B cell (primary cell): ENCODE results near the gene ZIC3. TPM values are rescaled to one million over a fixed set of nuclear protein-coding genes. Genes with fewer than 3 reads are reported as not detected.

ENCODE experiments used
- ATAC-seq: fragments of 200-7000 bp; cut with Tn5 transposase; one replicate; pipeline ENCODE4 v1.10.0; 2021; ENCODE audit warnings: low read depth, mild to moderate bottlenecking, moderate number of reproducible peaks, moderate library complexity
- CTCF ChIA-PET: fragments of 350-600 bp; sonication (Branson Sonifier 250); formaldehyde crosslinking; loops from one replicate; lab custom pipeline; 2021; ENCODE audit warnings: antibody characterized with exemption, inconsistent platforms; lab: Charles Lee
- POLR2A ChIA-PET: fragments of 350-600 bp; sonication (Branson Sonifier 250); formaldehyde crosslinking; loops from one replicate; lab custom pipeline; 2021; ENCODE audit warnings: antibody characterized with exemption; lab: Charles Lee
- DNase-seq: peaks from one replicate; pipeline ENCODE4 v3.0.0; 2013
- H2AFZ ChIP-seq: 2 replicates; pipeline ENCODE4 v1.6.1; 2012; ENCODE audit warnings: mild to moderate bottlenecking, low read depth, low read length; ENCODE audit not compliant: insufficient read depth, poor library complexity, severe bottlenecking
- H3K27ac ChIP-seq, 2 donors: 1 replicate in 1 of 2; 2 replicates in 1 of 2; pipeline ENCODE4 v1.5.1; 2012 to 2013; ENCODE audit warnings: low read length in 2 of 2, mild to moderate bottlenecking in 2 of 2, moderate library complexity in 1 of 2
- H3K27me3 ChIP-seq, 4 experiments: fragments of 200-600 bp in 1 of 4; sonication (generic) in 1 of 4; replicated peaks in 1 of 4; 1 replicate in 2 of 4; 2 replicates in 2 of 4; pipeline versions ENCODE4 v1.6.1 to v1.7.0; 2013 to 2016; ENCODE audit warnings: low read length in 3 of 4, mild to moderate bottlenecking in 2 of 4, mixed read lengths in 1 of 4, moderate library complexity in 1 of 4; ENCODE audit not compliant: insufficient read depth in 4 of 4, control insufficient read depth in 3 of 4; ENCODE audit errors: control extremely low read depth in 1 of 4
- H3K36me3 ChIP-seq, 2 experiments: replicated peaks in 1 of 2; 1 replicate in 1 of 2; 2 replicates in 1 of 2; pipeline versions ENCODE4 v1.6.1 to v1.7.1; 2013; ENCODE audit warnings: low read length in 1 of 2; ENCODE audit not compliant: insufficient read depth in 2 of 2, control insufficient read depth in 1 of 2; ENCODE audit errors: control extremely low read depth in 1 of 2, extremely low read depth in 1 of 2
- H3K4me1 ChIP-seq, 2 donors: fragments of 200-600 bp in 1 of 2; sonication (generic) in 1 of 2; 1 replicate in 1 of 2; 2 replicates in 1 of 2; pipeline versions ENCODE4 v1.5.1 to v1.6.1; 2013 to 2017; ENCODE audit warnings: low read length in 2 of 2; ENCODE audit not compliant: control insufficient read depth in 2 of 2, insufficient read depth in 2 of 2
- H3K4me2 ChIP-seq: replicated peaks from 2 replicates; pipeline ENCODE3; 2012; ENCODE audit warnings: mild to moderate bottlenecking, low read depth, low read length; ENCODE audit not compliant: poor library complexity, severe bottlenecking
- H3K4me3 ChIP-seq, 5 experiments: fragments of 200-600 bp in 1 of 5; sonication (generic) in 1 of 5; 1 replicate in 3 of 5; 2 replicates in 2 of 5; pipeline versions ENCODE4 v1.5.1 to v1.7.0; 2011 to 2016; ENCODE audit warnings: low read length in 4 of 5, mild to moderate bottlenecking in 4 of 5, low read depth in 2 of 5, control low read depth in 1 of 5, moderate library complexity in 1 of 5; ENCODE audit not compliant: insufficient read depth in 1 of 5; ENCODE audit errors: control extremely low read depth in 1 of 5, extremely low read depth in 1 of 5
- H3K79me2 ChIP-seq: fragments of 200-600 bp; sonication (generic); one replicate; pipeline ENCODE4 v1.6.0; 2016; ENCODE audit warnings: low read length; ENCODE audit not compliant: control insufficient read depth, insufficient read depth
- H3K9ac ChIP-seq: fragments of 200-600 bp; sonication (generic); 2 replicates; pipeline ENCODE4 v1.6.1; 2017; ENCODE audit warnings: mild to moderate bottlenecking, low read length, moderate library complexity
- H3K9me3 ChIP-seq, 3 donors: one replicate each; pipeline versions ENCODE4 v1.6.1 to v1.7.1; 2013; ENCODE audit warnings: low read length in 2 of 3; ENCODE audit not compliant: control insufficient read depth in 2 of 3, insufficient read depth in 1 of 3; ENCODE audit errors: control extremely low read depth in 1 of 3
- H4K20me1 ChIP-seq: 2 replicates; pipeline ENCODE4 v1.6.0; 2012; ENCODE audit warnings: mild to moderate bottlenecking, low read length; ENCODE audit not compliant: insufficient read depth, control insufficient read depth, poor library complexity, severe bottlenecking
- H3K27ac Mint-ChIP-seq: one replicate; pipeline ENCODE4 v1.8.0; 2021; ENCODE audit warnings: mixed read lengths
- H3K27me3 Mint-ChIP-seq: one replicate; pipeline ENCODE4 v1.8.0; 2021; ENCODE audit warnings: mixed read lengths
- H3K4me1 Mint-ChIP-seq: one replicate; pipeline ENCODE4 v1.8.0; 2021; ENCODE audit warnings: mixed read lengths
- H3K4me3 Mint-ChIP-seq: one replicate; pipeline ENCODE4 v1.8.0; 2021; ENCODE audit warnings: mixed read lengths
- H3K9me3 Mint-ChIP-seq: one replicate; pipeline ENCODE4 v1.8.0; 2022; ENCODE audit warnings: mixed read lengths; ENCODE audit not compliant: insufficient read depth
- CTCF ChIP-seq: fragments of 200-600 bp; IDR thresholded peaks from one replicate; pipeline ENCODE4 v1.8.0; 2022; ENCODE audit warnings: antibody characterized with exemption, mild to moderate bottlenecking
- EZH2 ChIP-seq: IDR thresholded peaks from 2 replicates; pipeline ENCODE4 v1.6.1; 2012; ENCODE audit warnings: borderline replicate concordance, low read depth, mild to moderate bottlenecking, moderate library complexity, low read length; ENCODE audit not compliant: insufficient read depth, poor library complexity, severe bottlenecking
- WGBS: methylation state at CpG from one replicate; pipeline ENCODE4 v1.1.5; 2013; ENCODE audit warnings: missing lambda C conversion rate; ENCODE audit not compliant: insufficient coverage; 5-methylcytosine and 5-hydroxymethylcytosine counted together
- intact Hi-C: fragments of 100-400 bp; cut with micrococcal nuclease; formaldehyde crosslinking; loops from one replicate; pipeline ENCODE4 v1.10.0; 2022
- polyA minus RNA-seq: library from RNA; depleted of rRNA, polyadenylated mRNA; stranded (reverse); fragments of >200 nt; gene quantifications from 2 replicates; pipeline ENCODE4 v1.2.3, GENCODE V29; 2012
- polyA plus RNA-seq: library from polyadenylated mRNA; depleted of rRNA; stranded (reverse); fragments of >200 nt; gene quantifications from 2 replicates; pipeline ENCODE4 v1.2.3, GENCODE V29; 2012
- total RNA-seq, 2 donors: library from RNA; stranded (reverse); fragments of 120-200 nt in 1 of 2; gene quantifications; 1 replicate in 1 of 2; 2 replicates in 1 of 2; pipeline versions ENCODE4 v1.2.3 to v1.2.4, GENCODE V29; 2013 to 2022

The ZIC3 gene
- total RNA-seq (not detected in 2 replicates), polyA plus RNA-seq (not detected in 2 replicates), polyA minus RNA-seq (not detected in 2 replicates)
- total RNA-seq (2013), result not detected

- intact Hi-C loops, result no loop called here
- Histone ChIP-seq H3K27me3 (peaks cover 0 to 45% (median 16%) of the 10 kb centered on the region in 4 experiments), H3K4me1 (peaks cover 9 to 14% of the 10 kb centered on the region in 2 donors), H3K36me3 (no peaks in the 10 kb centered on the region), H3K9me3 (peaks cover 0 to 29% (median 0%) of the 10 kb centered on the region in 3 donors), H3K27ac (no peak within 1 kb of the TSS), H3K4me3 (no peak within 1 kb of the TSS), H4K20me1 (no peaks in the 10 kb centered on the region), H3K4me2 (peak within 1 kb of the TSS; percentile 43), H3K9ac (no peak within 1 kb of the TSS), H3K79me2 (no peaks in the 10 kb centered on the region), H2AFZ (no peak within 1 kb of the TSS)
- POLR2A ChIA-PET, result no interaction called here
- H3K4me3 Mint-ChIP-seq, result peak within 1 kb of the TSS; percentile 63
- peaks cover 34% of the 10 kb centered on the region for H3K27me3 Mint-ChIP-seq
- ATAC-seq (no peak), DNase-seq (no peak)
- WGBS, result 12% methylated on average over 52 of the region's 69 CpGs
- H3K27ac Mint-ChIP-seq, result no peak within 1 kb of the TSS
- no peaks in the 10 kb centered on the region for H3K9me3 Mint-ChIP-seq
- TF ChIP-seq CTCF, result no peak
- no peak for TF ChIP-seq EZH2
- peaks cover 10% of the 10 kb centered on the region for H3K4me1 Mint-ChIP-seq
- CTCF ChIA-PET, result no interaction called here
Measured at GRCh38 chrX:137565921-137566745, at the start of gene ZIC3. Gene ZIC3, plus strand, starts transcription at chrX:137566127. Its CDS starts 565 bp downstream, at chrX:137566692.

- CTCF ChIA-PET, result no interaction called here
- H3K27ac ChIP-seq, result no peak overlapping the region
- H3K9ac ChIP-seq, result no peak overlapping the region
- no peaks in the 10 kb centered on the region for H3K36me3 ChIP-seq
- H3K27me3 ChIP-seq, result no peaks in the 10 kb centered on the region
- no peaks in the 10 kb centered on the region for H4K20me1 ChIP-seq
- H3K9me3 Mint-ChIP-seq, result no peaks in the 10 kb centered on the region
- H3K4me3 Mint-ChIP-seq, result no peak overlapping the region
- H3K27ac Mint-ChIP-seq, result no peak overlapping the region
- H3K4me2 ChIP-seq, result no peak overlapping the region
- no peaks in the 10 kb centered on the region for H3K9me3 ChIP-seq
- H3K4me1 ChIP-seq, result no peaks in the 10 kb centered on the region
- TF ChIP-seq CTCF (no peak), EZH2 (no peak)
- intact Hi-C loops, result no loop called here
- no peak overlapping the region for H2AFZ ChIP-seq
- no peaks in the 10 kb centered on the region for H3K4me1 Mint-ChIP-seq
- H3K4me3 ChIP-seq, result no peak overlapping the region
- ATAC-seq, result no peak
- no peaks in the 10 kb centered on the region for H3K27me3 Mint-ChIP-seq
- DNase-seq, result no peak
- 67% methylated on average over 1 of the region's 3 CpGs for WGBS
- H3K79me2 ChIP-seq, result no peaks in the 10 kb centered on the region
- POLR2A ChIA-PET, result no interaction called here
Measured at GRCh38 chrX:137519459-137519858, 46.5 kb upstream of the ZIC3 start.
